SU-DHL-6 (cell line): ENCODE data around the gene ACACA.

ENCODE experiments used
- H2AFZ ChIP-seq: fragments of 200-600 bp; sonication (generic); 2 replicates; pipeline ENCODE4 v1.6.1; 2014; ENCODE audit warnings: low read depth, mild to moderate bottlenecking, moderate library complexity, mixed read lengths, antibody characterized with exemption, low read length; ENCODE audit not compliant: severe bottlenecking
- H3F3A ChIP-seq: fragments of 200-600 bp; shearing (Covaris generic); 2 replicates; pipeline ENCODE4 v1.6.0; 2016; ENCODE audit warnings: antibody characterized with exemption, mild to moderate bottlenecking; ENCODE audit not compliant: insufficient read depth
- H3K27ac ChIP-seq: fragments of 200-600 bp; sonication (generic); 2 replicates; pipeline ENCODE4 v1.5.1; 2016; ENCODE audit warnings: low read depth, mild to moderate bottlenecking, low read length, moderate library complexity, mixed read lengths
- H3K27me3 ChIP-seq: fragments of 200-600 bp; sonication (generic), shearing (Covaris generic); 2 replicates; pipeline ENCODE4 v1.6.0; 2014; ENCODE audit warnings: mild to moderate bottlenecking, low read length
- H3K36me3 ChIP-seq: fragments of 200-600 bp; sonication (generic); 2 replicates; pipeline ENCODE4 v1.6.1; 2014; ENCODE audit warnings: mild to moderate bottlenecking, low read length, mixed read lengths
- H3K4me2 ChIP-seq: fragments of 300-600, 200-600 bp; shearing (Covaris generic), sonication (generic); 2 replicates; pipeline ENCODE4 v1.6.0; 2014; ENCODE audit warnings: low read length, low read depth, mild to moderate bottlenecking; ENCODE audit not compliant: poor library complexity, severe bottlenecking
- H3K4me3 ChIP-seq: fragments of 200-600 bp; sonication (generic); 2 replicates; pipeline ENCODE4 v1.5.1; 2014; ENCODE audit warnings: antibody characterized with exemption, low read length, mild to moderate bottlenecking, mixed read lengths; ENCODE audit not compliant: insufficient read depth, poor library complexity, severe bottlenecking
- H3K79me2 ChIP-seq: fragments of 200-600 bp; sonication (generic); 2 replicates; pipeline ENCODE4 v1.6.1; 2014; ENCODE audit warnings: mild to moderate bottlenecking, low read length, moderate library complexity; ENCODE audit not compliant: insufficient read depth
- H3K9ac ChIP-seq: fragments of 200-600 bp; sonication (generic); 2 replicates; pipeline ENCODE4 v1.7.0; 2014; ENCODE audit warnings: mild to moderate bottlenecking, low read length
- H3K9me2 ChIP-seq: fragments of 200-600 bp; sonication (generic); replicated peaks from 2 replicates; pipeline ENCODE4 v1.6.1; 2014; ENCODE audit warnings: low read length; ENCODE audit not compliant: insufficient read depth
- H3K9me3 ChIP-seq: fragments of 200-600 bp; sonication (generic); 2 replicates; pipeline ENCODE4 v1.6.1; 2014; ENCODE audit warnings: low read length, mixed read lengths; ENCODE audit not compliant: insufficient read depth
- H4K20me1 ChIP-seq: fragments of 200-600 bp; sonication (generic); 2 replicates; pipeline ENCODE4 v1.6.1; 2014; ENCODE audit warnings: low read depth, mild to moderate bottlenecking, antibody characterized with exemption, low read length, moderate library complexity, mixed read lengths
- EZH2phosphoT487 ChIP-seq: fragments of 200-600 bp; sonication (generic), shearing (Covaris generic); conservative IDR thresholded peaks from 2 replicates; pipeline ENCODE4 v1.6.1; 2018; ENCODE audit warnings: mild to moderate bottlenecking, antibody characterized with exemption, low read length, moderate library complexity, mixed read lengths
- TF ChIP-seq, protein P1 (sequence below): fragments of 200-600 bp; sonication (generic); IDR thresholded peaks from one replicate; pipeline ENCODE4 v1.5.1; 2017; ENCODE audit warnings: antibody characterized with exemption, mild to moderate bottlenecking, low read length, moderate library complexity; ENCODE audit not compliant: insufficient read depth, poor library complexity, severe bottlenecking

The ACACA gene

DNA sequence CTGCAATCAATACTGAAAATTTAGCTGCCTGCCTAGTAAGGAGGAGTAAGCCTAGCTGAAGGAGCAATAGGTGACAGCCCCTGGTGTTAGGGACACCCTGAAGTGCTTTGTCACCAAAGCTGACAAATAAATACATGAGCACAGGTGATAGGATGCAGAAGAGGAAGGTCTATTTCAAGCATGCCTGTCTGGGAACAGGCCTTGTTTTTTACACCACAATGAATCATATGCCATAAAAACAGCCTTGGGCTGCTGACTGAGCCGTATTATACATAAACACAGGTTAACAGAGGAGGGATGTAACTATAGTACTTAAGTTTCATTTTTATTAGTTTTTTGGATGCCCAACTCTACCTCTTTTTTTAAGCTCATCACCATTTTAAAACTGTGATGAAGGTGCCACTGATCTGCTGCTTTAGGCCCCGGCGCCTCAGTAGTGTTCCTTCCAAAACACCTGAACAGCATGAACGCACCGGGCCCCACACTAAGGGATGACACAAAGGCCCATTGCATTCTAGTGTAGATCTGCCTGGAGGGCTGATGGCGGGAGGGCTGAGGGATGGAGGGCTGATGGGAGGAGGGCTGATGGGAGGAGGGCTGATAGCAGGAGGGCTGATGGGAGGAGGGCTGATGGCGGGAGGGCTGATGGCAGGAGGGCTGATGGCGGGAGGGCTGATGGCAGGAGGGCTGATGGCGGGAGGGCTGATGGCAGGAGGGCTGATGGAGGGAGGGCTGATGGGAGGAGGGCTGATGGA lies 307.5 kb downstream of the ACACA start:
- no peak overlapping the region for H2AFZ ChIP-seq
- H3F3A ChIP-seq: no peaks in the 10 kb centered on the region
- no peaks in the 10 kb centered on the region for H3K27me3 ChIP-seq
- no peak overlapping the region for H3K4me3 ChIP-seq
- H3K36me3 ChIP-seq: peaks cover 7% of the 10 kb centered on the region; the same call in 1 of the 2 replicates
- H3K9me2 ChIP-seq: no peaks in the 10 kb centered on the region
- TF ChIP-seq, protein P1, sequence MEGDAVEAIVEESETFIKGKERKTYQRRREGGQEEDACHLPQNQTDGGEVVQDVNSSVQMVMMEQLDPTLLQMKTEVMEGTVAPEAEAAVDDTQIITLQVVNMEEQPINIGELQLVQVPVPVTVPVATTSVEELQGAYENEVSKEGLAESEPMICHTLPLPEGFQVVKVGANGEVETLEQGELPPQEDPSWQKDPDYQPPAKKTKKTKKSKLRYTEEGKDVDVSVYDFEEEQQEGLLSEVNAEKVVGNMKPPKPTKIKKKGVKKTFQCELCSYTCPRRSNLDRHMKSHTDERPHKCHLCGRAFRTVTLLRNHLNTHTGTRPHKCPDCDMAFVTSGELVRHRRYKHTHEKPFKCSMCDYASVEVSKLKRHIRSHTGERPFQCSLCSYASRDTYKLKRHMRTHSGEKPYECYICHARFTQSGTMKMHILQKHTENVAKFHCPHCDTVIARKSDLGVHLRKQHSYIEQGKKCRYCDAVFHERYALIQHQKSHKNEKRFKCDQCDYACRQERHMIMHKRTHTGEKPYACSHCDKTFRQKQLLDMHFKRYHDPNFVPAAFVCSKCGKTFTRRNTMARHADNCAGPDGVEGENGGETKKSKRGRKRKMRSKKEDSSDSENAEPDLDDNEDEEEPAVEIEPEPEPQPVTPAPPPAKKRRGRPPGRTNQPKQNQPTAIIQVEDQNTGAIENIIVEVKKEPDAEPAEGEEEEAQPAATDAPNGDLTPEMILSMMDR: no peak
- no peak for TF ChIP-seq EZH2phosphoT487
- H3K4me2 ChIP-seq: no peak overlapping the region
- H3K79me2 ChIP-seq: no peaks in the 10 kb centered on the region
- no peak overlapping the region for H3K9ac ChIP-seq
- no peak overlapping the region for H3K27ac ChIP-seq
- H3K9me3 ChIP-seq: no peaks in the 10 kb centered on the region
- H4K20me1 ChIP-seq: no peaks in the 10 kb centered on the region

- H3K27ac ChIP-seq: no peak overlapping the region
- H3K36me3 ChIP-seq: peaks cover 7% of the 10 kb centered on the region; the same call in 1 of the 2 replicates
- H3K4me2 ChIP-seq: no peak overlapping the region
- no peak overlapping the region for H3K4me3 ChIP-seq
- H4K20me1 ChIP-seq: no peaks in the 10 kb centered on the region
- no peaks in the 10 kb centered on the region for H3K9me3 ChIP-seq
- H2AFZ ChIP-seq: no peak overlapping the region
- no peaks in the 10 kb centered on the region for H3K9me2 ChIP-seq
- H3K9ac ChIP-seq: no peak overlapping the region
- no peaks in the 10 kb centered on the region for H3K27me3 ChIP-seq
- no peaks in the 10 kb centered on the region for H3K79me2 ChIP-seq
- TF ChIP-seq, protein P1: no peak
- TF ChIP-seq EZH2phosphoT487: no peak
- H3F3A ChIP-seq: no peaks in the 10 kb centered on the region
Measured at GRCh38 chr17:37098152-37098551, 308.5 kb downstream of the ACACA start.

DNA sequence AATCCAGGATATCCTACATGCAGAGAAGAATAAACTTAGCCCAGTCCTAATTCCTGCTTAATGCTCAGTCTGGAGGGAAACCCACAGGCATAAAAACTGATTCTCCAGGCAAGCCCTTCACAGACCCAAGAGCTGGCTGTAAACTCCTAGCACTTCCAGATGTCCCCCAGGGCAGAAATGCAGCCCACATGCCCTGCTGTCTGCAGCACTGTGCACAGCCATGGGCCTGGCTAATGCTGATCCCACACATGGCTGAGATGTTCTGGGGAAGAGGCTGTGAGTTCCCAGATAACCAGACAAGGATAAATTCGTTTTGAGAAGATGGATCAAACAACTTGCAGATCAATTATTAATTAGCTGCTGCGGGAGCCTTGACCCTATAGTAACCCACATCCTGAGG lies 309.5 kb downstream of the ACACA start:
- no peaks in the 10 kb centered on the region for H4K20me1 ChIP-seq
- H3K9ac ChIP-seq: no peak overlapping the region
- H3K9me3 ChIP-seq: no peaks in the 10 kb centered on the region
- H3K4me2 ChIP-seq: no peak overlapping the region
- no peak overlapping the region for H3K4me3 ChIP-seq
- no peaks in the 10 kb centered on the region for H3K79me2 ChIP-seq
- no peak overlapping the region for H3K27ac ChIP-seq
- no peak overlapping the region for H2AFZ ChIP-seq
- TF ChIP-seq, protein P1: no peak
- no peak for TF ChIP-seq EZH2phosphoT487
- no peaks in the 10 kb centered on the region for H3K9me2 ChIP-seq
- peaks cover 7% of the 10 kb centered on the region; the same call in 1 of the 2 replicates for H3K36me3 ChIP-seq
- no peaks in the 10 kb centered on the region for H3F3A ChIP-seq
- H3K27me3 ChIP-seq: no peaks in the 10 kb centered on the region
